Measurements from ENCODE around the gene TDRD12. TPM values are rescaled to one million over a fixed set of nuclear protein-coding genes. Genes with fewer than 3 reads are reported as not detected.
"Not testable (repeated sequence)": the region's sequence is repeated elsewhere in the genome, so short reads cannot be mapped to it uniquely, and the experiment has no call there.

TDRD12 gene
- total RNA-seq, 2 donors from 2014 or later = 0.41 to 9.8 TPM

DNA sequence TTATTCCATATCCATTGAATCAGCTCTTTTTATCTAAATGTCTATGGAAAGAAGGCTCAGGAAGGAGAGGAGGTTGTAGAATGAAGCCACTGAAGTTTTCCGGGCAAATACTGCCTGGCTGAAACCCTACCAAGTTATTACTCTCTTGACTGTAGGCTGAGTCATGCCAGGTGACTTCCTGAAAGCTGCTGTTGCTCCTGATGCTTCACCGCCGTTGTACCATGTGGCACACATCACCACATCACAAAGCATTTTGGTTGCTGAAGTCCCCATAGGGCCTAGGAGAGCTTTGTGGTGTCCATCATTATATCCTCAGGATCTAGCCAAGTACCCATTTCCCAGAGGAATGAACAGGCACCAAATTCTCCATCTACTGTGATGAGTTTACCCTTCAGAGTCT is 11.1 kb upstream of the TDRD12 start:
- 92% methylated on average over 3 of the region's 3 CpGs for WGBS
- H3K27ac ChIP-seq = no peak overlapping the region
- no peak overlapping the region for H3K4me3 ChIP-seq
- no peak for DNase-seq (ENCODE audit: low spot score)
- no peaks in the 10 kb centered on the region for H3K4me1 ChIP-seq (replicated peaks)
- no peaks in the 10 kb centered on the region for H3K9me3 ChIP-seq
- H3K36me3 ChIP-seq = peaks cover 0 to 4% of the 10 kb centered on the region in 2 donors
- TF ChIP-seq POLR2A (IDR thresholded peaks at IDR 0.05) (no peak), POLR2AphosphoS5 (IDR thresholded peaks at IDR 0.05) (no peak)
- TF ChIP-seq, protein P1, sequence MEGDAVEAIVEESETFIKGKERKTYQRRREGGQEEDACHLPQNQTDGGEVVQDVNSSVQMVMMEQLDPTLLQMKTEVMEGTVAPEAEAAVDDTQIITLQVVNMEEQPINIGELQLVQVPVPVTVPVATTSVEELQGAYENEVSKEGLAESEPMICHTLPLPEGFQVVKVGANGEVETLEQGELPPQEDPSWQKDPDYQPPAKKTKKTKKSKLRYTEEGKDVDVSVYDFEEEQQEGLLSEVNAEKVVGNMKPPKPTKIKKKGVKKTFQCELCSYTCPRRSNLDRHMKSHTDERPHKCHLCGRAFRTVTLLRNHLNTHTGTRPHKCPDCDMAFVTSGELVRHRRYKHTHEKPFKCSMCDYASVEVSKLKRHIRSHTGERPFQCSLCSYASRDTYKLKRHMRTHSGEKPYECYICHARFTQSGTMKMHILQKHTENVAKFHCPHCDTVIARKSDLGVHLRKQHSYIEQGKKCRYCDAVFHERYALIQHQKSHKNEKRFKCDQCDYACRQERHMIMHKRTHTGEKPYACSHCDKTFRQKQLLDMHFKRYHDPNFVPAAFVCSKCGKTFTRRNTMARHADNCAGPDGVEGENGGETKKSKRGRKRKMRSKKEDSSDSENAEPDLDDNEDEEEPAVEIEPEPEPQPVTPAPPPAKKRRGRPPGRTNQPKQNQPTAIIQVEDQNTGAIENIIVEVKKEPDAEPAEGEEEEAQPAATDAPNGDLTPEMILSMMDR (IDR thresholded peaks at IDR 0.05) = no peak
- intact Hi-C loops (cut with DNase I) = no loop called here
- H3K27me3 ChIP-seq (replicated peaks; ENCODE audit: insufficient read depth) = no peaks in the 10 kb centered on the region

DNA sequence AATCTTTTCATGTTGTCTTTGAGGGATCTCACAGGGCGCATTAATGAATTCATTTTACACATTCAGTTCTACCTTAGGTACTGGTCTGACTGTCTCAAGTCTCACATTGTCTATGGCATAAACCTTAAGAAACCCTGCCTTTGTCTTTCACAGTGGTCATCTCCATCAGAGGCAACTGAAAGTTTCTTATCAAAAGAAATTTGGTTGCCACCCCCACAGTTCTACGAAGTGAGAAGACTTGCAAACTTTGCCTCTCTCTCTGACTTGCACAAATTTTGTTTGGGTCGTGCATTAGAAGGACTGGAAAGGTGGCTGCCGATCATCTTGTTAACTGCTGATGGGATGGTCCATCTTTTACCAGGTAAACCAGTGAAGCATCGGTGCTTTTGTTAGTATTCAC is 10.5 kb upstream of the TDRD12 start:
- DNase-seq (ENCODE audit: low spot score) = no peak
- no peak overlapping the region for H3K4me3 ChIP-seq
- no peaks in the 10 kb centered on the region for H3K4me1 ChIP-seq (replicated peaks)
- H3K9me3 ChIP-seq = no peaks in the 10 kb centered on the region
- TF ChIP-seq POLR2A (IDR thresholded peaks at IDR 0.05) (no peak), POLR2AphosphoS5 (IDR thresholded peaks at IDR 0.05) (no peak)
- TF ChIP-seq, protein P1 (IDR thresholded peaks at IDR 0.05) = no peak
- peaks cover 0 to 4% of the 10 kb centered on the region in 2 donors for H3K36me3 ChIP-seq
- intact Hi-C loops (cut with DNase I) = no loop called here
- H3K27ac ChIP-seq = no peak overlapping the region
- no peaks in the 10 kb centered on the region for H3K27me3 ChIP-seq (replicated peaks; ENCODE audit: insufficient read depth)
- WGBS = 93% methylated on average over 5 of the region's 5 CpGs

DNA sequence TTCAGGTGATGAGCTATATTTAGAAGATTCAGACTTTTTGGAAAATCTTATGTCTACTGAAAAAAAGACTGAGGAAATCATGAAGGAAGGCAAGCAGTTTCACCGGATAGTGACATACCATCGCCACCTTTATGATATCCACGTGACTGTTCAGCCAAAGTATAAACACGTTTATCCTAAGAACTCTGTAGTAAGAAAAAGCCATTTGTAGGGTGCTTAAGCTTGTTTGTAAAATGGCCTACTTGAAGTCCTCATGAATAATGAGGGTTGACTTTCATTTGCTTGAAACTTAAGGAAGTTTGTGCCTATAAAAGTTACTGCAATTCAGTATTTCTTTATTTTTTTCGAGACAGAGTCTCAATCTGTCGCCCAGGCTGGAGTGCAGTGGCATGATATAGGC is 7.8 kb upstream of the TDRD12 start:
- Histone ChIP-seq H3K36me3 (peaks cover 0 to 4% of the 10 kb centered on the region in 2 donors), H3K27me3 (replicated peaks; ENCODE audit: insufficient read depth) (no peaks in the 10 kb centered on the region)
- 87% methylated on average over 6 of the region's 6 CpGs for WGBS

DNA sequence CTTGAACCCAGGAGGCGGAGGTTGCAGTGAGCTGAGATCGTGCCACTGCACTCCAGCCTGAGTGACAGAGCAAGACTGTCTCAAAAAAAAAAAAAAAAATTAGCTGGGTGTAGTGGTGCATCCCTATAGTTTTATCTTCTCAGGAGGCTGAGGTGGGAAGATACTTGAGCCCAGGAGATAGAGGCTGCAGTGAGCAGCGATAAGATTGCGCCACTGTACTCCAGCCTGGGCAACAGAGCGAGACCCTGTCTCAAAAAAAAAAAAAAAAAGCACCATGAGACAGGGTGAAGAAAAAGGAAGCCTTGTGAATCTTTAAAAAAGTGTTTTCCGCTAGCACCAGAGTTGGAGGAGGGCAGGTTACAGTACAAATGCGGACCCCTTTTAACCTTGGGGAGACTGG is 3.4 kb upstream of the TDRD12 start:
- not testable (repeated sequence) for H3K36me3 ChIP-seq
- 97% methylated on average over 7 of the region's 7 CpGs for WGBS

More for the DNA sequence above, 7.8 kb upstream of the TDRD12 start:
- TF ChIP-seq POLR2AphosphoS5 (IDR thresholded peaks at IDR 0.05) = no peak
- no peak for TF ChIP-seq POLR2A (IDR thresholded peaks at IDR 0.05)
- TF ChIP-seq, protein P1 (IDR thresholded peaks at IDR 0.05) = no peak
- Histone ChIP-seq H3K9me3 (no peaks in the 10 kb centered on the region), H3K27ac (no peak overlapping the region), H3K4me1 (replicated peaks) (no peaks in the 10 kb centered on the region), H3K4me3 (no peak overlapping the region)
- DNase-seq (ENCODE audit: low spot score) = no peak
- intact Hi-C loops (cut with DNase I) = no loop called here

DNA sequence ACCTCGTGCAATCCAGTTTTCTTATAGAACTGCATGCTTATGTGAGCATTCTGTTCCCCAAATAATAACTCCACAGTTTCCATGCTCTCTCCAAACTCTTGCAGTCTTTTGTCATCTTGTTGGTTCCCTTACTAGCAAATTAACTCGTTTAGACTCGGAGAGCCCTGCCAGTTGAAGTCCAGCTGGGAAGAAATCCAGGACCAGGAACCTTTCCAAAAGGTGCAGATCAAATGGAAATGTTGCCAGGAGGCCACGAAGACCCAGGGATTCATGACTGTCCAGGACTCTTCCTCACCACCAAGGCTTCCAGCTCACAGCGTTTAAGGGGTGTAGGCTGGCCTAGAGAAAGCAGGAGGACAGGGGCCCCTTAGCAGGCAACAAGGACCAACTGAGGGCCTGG is 2.1 kb upstream of the TDRD12 start:
- no peak overlapping the region for H3K4me3 ChIP-seq
- peak overlapping the region in 1 of 2 donors; percentile 31 for H3K27ac ChIP-seq
- TF ChIP-seq POLR2AphosphoS5 (IDR thresholded peaks at IDR 0.05) (no peak), POLR2A (IDR thresholded peaks at IDR 0.05) (no peak)
- TF ChIP-seq, protein P1 (IDR thresholded peaks at IDR 0.05) = no peak
- intact Hi-C loops (cut with DNase I) = no loop called here
- 40% methylated on average over 5 of the region's 5 CpGs for WGBS
- no peaks in the 10 kb centered on the region for H3K27me3 ChIP-seq (replicated peaks; ENCODE audit: insufficient read depth)
- no peaks in the 10 kb centered on the region for H3K4me1 ChIP-seq (replicated peaks)
- peaks cover 0 to 2% of the 10 kb centered on the region in 2 donors for H3K36me3 ChIP-seq
- DNase-seq (ENCODE audit: low spot score) = no peak
- H3K9me3 ChIP-seq = no peaks in the 10 kb centered on the region

More for the DNA sequence above, 3.4 kb upstream of the TDRD12 start:
- H3K27ac ChIP-seq; H3K4me3 ChIP-seq; H3K9me3 ChIP-seq; intact Hi-C loops (cut with DNase I); DNase-seq (ENCODE audit: low spot score); H3K27me3 ChIP-seq (replicated peaks; ENCODE audit: insufficient read depth); H3K4me1 ChIP-seq (replicated peaks): not testable (repeated sequence)
